ENCODE data around the gene SH3RF3. TPM values are rescaled to one million over a fixed set of nuclear protein-coding genes. Genes with fewer than 3 reads are reported as not detected.

The SH3RF3 gene
- polyA plus RNA-seq, 1 donor (not counting 4 experiments of a cell fraction or from before 2014, with no cell fraction given): 0.08 TPM

DNA sequence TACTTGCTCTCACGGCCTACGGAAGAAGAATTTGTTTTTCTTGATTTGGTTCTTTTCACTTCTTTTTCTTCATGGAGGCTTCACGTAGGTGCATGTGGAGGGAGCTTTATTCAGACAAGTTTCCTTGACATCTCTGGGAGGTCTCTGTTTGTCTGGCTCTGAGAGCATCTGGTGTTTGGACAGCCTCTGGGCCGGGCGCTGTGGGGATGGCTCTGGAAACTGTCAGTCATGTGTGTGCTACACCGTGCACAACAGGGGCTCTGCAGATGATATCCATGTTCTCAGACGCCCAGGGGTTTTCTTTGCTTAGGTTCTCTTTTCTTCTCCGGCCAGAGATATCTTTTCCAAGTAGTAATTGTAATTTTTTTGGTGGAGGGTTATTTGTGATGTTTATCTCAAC, 130.7 kb downstream of the SH3RF3 start:
- no peaks in the 10 kb centered on the region for H3K9me3 ChIP-seq (ENCODE audit: control insufficient read depth, low read depth, low read length)
- DNase-seq (ENCODE audit: low read depth, low spot score) (no peak), FAIRE-seq (no peak)
- peaks cover 13% of the 10 kb centered on the region for H3K27me3 ChIP-seq (ENCODE audit: control insufficient read depth, extremely low read depth, insufficient read depth, low read length)
- H2AFZ ChIP-seq (ENCODE audit: control insufficient read depth, low read length): no peak overlapping the region
- no peak overlapping the region for H3K9ac ChIP-seq (ENCODE audit: control insufficient read depth, extremely low read depth, insufficient read depth, low read length)
- no peaks in the 10 kb centered on the region for H4K20me1 ChIP-seq (ENCODE audit: control insufficient read depth, extremely low read depth, insufficient read depth, low read length)
- dilution Hi-C loops (cut with MboI; ENCODE audit: extremely low pct_ligation_motif_present, low sequenced_read_pairs): no loop called here
- no peaks in the 10 kb centered on the region for H3K79me2 ChIP-seq (ENCODE audit: control insufficient read depth, insufficient read depth, low read length)
- H3K27ac ChIP-seq (ENCODE audit: control insufficient read depth, insufficient read depth, low read length): no peak overlapping the region
- no peak overlapping the region for H3K4me2 ChIP-seq (ENCODE audit: control insufficient read depth, extremely low read depth, insufficient read depth, low read depth, low read length)
- H3K9me1 ChIP-seq (ENCODE audit: control insufficient read depth, extremely low read depth, insufficient read depth, low read length): no peaks in the 10 kb centered on the region
- H3K36me3 ChIP-seq (ENCODE audit: control insufficient read depth in 2 of 2, extremely low read depth in 1 of 2, insufficient read depth in 2 of 2, low read length in 2 of 2): no peaks in the 10 kb centered on the region
- TF ChIP-seq EZH2 (IDR thresholded peaks at IDR 0.05; ENCODE audit: low read length) (no peak), CTCF (optimal IDR thresholded peaks at IDR 0.05 in 1 of 3, IDR thresholded peaks at IDR 0.05 in 1 of 3, conservative IDR thresholded peaks at IDR 0.05 in 1 of 3; ENCODE audit: extremely low read depth in 1 of 3, insufficient read depth in 2 of 3, low read length in 3 of 3) (no peak)
- H3K4me1 ChIP-seq (ENCODE audit: control insufficient read depth, extremely low read depth, insufficient read depth, low read length): no peaks in the 10 kb centered on the region
- H3K4me3 ChIP-seq (ENCODE audit: control insufficient read depth in 2 of 3, extremely low read depth in 1 of 3, insufficient read depth in 2 of 3, low read depth in 1 of 3, low read length in 3 of 3): no peak overlapping the region

DNA sequence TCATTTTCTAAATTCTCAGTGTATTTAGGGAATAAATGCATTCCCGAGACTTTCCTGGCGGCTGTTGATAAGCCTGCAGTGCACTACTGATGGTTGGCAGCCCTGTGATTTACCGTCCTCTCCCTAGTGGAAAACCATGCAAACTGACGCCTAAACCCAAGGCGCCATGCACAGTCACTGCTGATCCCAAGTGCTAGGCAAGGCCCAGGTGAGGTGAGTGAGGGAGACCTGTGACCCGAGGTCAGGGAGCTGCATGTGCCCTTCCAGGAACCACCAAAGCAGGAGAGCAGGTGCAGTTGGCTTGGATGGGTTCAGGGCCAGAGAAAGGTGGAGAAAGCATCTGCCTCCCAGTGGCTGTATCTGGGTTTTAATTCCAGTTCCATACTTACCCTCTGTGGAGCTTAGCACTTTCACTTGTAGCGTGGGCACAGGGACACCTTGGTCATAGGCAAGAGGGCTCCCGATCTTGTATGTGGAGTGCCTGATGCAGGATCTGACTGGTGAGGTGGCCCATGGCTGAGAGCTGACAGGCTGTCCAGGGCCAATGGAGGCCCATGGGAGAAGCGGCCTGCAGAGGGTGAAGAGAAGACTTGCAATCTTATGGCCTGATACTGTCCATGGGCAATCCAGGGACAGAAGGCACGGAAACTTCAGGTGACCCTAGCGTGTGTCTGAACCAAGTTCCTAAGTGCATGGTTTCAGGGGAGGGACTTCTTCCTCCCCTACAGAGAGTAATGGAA, 131.3 kb downstream of the SH3RF3 start:
- H3K79me2 ChIP-seq (ENCODE audit: control insufficient read depth, insufficient read depth, low read length): no peaks in the 10 kb centered on the region
- H3K4me2 ChIP-seq (ENCODE audit: control insufficient read depth, extremely low read depth, insufficient read depth, low read depth, low read length): no peak overlapping the region
- no peak overlapping the region for H2AFZ ChIP-seq (ENCODE audit: control insufficient read depth, low read length)
- DNase-seq (ENCODE audit: low read depth, low spot score): no peak
- no peak for FAIRE-seq
- no peak for TF ChIP-seq CTCF (optimal IDR thresholded peaks at IDR 0.05 in 1 of 3, IDR thresholded peaks at IDR 0.05 in 1 of 3, conservative IDR thresholded peaks at IDR 0.05 in 1 of 3; ENCODE audit: extremely low read depth in 1 of 3, insufficient read depth in 2 of 3, low read length in 3 of 3)
- TF ChIP-seq EZH2 (IDR thresholded peaks at IDR 0.05; ENCODE audit: low read length): no peak
- H4K20me1 ChIP-seq (ENCODE audit: control insufficient read depth, extremely low read depth, insufficient read depth, low read length): no peaks in the 10 kb centered on the region
- no peak overlapping the region for H3K4me3 ChIP-seq (ENCODE audit: control insufficient read depth in 2 of 3, extremely low read depth in 1 of 3, insufficient read depth in 2 of 3, low read depth in 1 of 3, low read length in 3 of 3)
- H3K27me3 ChIP-seq (ENCODE audit: control insufficient read depth, extremely low read depth, insufficient read depth, low read length): peaks cover 13% of the 10 kb centered on the region
- no peaks in the 10 kb centered on the region for H3K36me3 ChIP-seq (ENCODE audit: control insufficient read depth in 2 of 2, extremely low read depth in 1 of 2, insufficient read depth in 2 of 2, low read length in 2 of 2)
- no peak overlapping the region for H3K27ac ChIP-seq (ENCODE audit: control insufficient read depth, insufficient read depth, low read length)
- no peaks in the 10 kb centered on the region for H3K4me1 ChIP-seq (ENCODE audit: control insufficient read depth, extremely low read depth, insufficient read depth, low read length)
- dilution Hi-C loops (cut with MboI; ENCODE audit: extremely low pct_ligation_motif_present, low sequenced_read_pairs): no loop called here
- H3K9me1 ChIP-seq (ENCODE audit: control insufficient read depth, extremely low read depth, insufficient read depth, low read length): no peaks in the 10 kb centered on the region
- H3K9ac ChIP-seq (ENCODE audit: control insufficient read depth, extremely low read depth, insufficient read depth, low read length): no peak overlapping the region
- no peaks in the 10 kb centered on the region for H3K9me3 ChIP-seq (ENCODE audit: control insufficient read depth, low read depth, low read length)

Measured in keratinocyte (primary cell).